Psoas muscle (tissue), 8 donors: ENCODE results near the gene SH3RF3. TPM values are rescaled to one million over a fixed set of nuclear protein-coding genes. Genes with fewer than 3 reads are reported as not detected.
A peak's percentile ranks its signal among the peaks of the same experiment; 100 is the strongest.

Experiments
- ATAC-seq, 4 donors: fragments of 200-7000 bp; cut with Tn5 transposase; one replicate each; pipeline ENCODE4 v1.9.1; 2020; ENCODE audit warnings: moderate library complexity in 3 of 4, mild to moderate bottlenecking in 2 of 4
- DNase-seq, 2 donors: peaks; one replicate each; pipeline ENCODE4 v3.0.0-alpha.2; 2020
- H3K27ac ChIP-seq: fragments of 200-600 bp; one replicate; pipeline ENCODE4 v1.8.0; 2022
- H3K27me3 ChIP-seq, 3 donors: fragments of 200-600 bp in 1 of 3; one replicate each; pipeline versions ENCODE4 v1.6.1 to v1.8.0; 2013 to 2022; ENCODE audit warnings: low read length in 2 of 3, mild to moderate bottlenecking in 2 of 3, moderate library complexity in 1 of 3; ENCODE audit not compliant: insufficient read depth in 3 of 3
- H3K36me3 ChIP-seq, 2 donors: fragments of 200-600 bp in 1 of 2; one replicate each; pipeline versions ENCODE4 v1.6.1 to v1.8.0; 2013 to 2022; ENCODE audit warnings: low read depth in 1 of 2, mild to moderate bottlenecking in 1 of 2, moderate library complexity in 1 of 2; ENCODE audit not compliant: insufficient read depth in 1 of 2
- H3K4me1 ChIP-seq: fragments of 200-600 bp; one replicate; pipeline ENCODE4 v1.8.0; 2022
- H3K4me3 ChIP-seq: fragments of 200-600 bp; one replicate; pipeline ENCODE4 v1.8.0; 2022; ENCODE audit warnings: mild to moderate bottlenecking
- H3K9me3 ChIP-seq: fragments of 200-600 bp; one replicate; pipeline ENCODE4 v1.8.0; 2022
- CTCF ChIP-seq: fragments of 200-600 bp; IDR thresholded peaks from one replicate; pipeline ENCODE4 v1.8.0; 2022; ENCODE audit warnings: antibody characterized with exemption
- WGBS, 3 donors: extraction: QIAGEN DNeasy Blood & Tissue Kit; methylation state at CpG; one replicate each; pipeline versions ENCODE4 v1.1.6 to v1.1.7; 2013; 5-methylcytosine and 5-hydroxymethylcytosine counted together
- intact Hi-C, 2 donors: fragments of 100-400 bp; cut with DNase I; formaldehyde crosslinking; loops; one replicate each; pipeline versions ENCODE4 v1.11.0 to v1.14.2; 2022
- polyA plus RNA-seq, 3 donors: library from polyadenylated mRNA; stranded (reverse); fragments of 200-250 nt; gene quantifications; one replicate each; pipeline ENCODE4 v1.2.3, GENCODE V29; 2013
- total RNA-seq, 4 donors: library from RNA; stranded (reverse); fragmentation: NEBNext Ultra II Directional in 2 of 4; extraction: Animal tissue kit (Norgen Biotek cat#: 25700) in 2 of 4; gene quantifications; one replicate each; pipeline versions ENCODE4 v1.2.1 to v1.2.4, GENCODE V29; 2021 to 2023
- donor health status: healthy with polysubstance abuse.
- donor health status: DM: no; HTN: no; CAD: no; lungs with moderate emphysema.
- donor health status: Bipolar disorder and iron deficiency.
- donor health status: healthy.
- donor health status: DM: yes; HTN: yes; CAD: no.
- donor health status: DM: no; HTN: no; CAD: no.
- donor health status: DM: no; HTN: no; CAD: no.
- donor health status: DM: yes; HTN: yes; CAD: no.

The SH3RF3 gene
- total and polyA plus RNA-seq, 7 donors, result 4.6 to 27.0 (median 9.0) TPM

DNA sequence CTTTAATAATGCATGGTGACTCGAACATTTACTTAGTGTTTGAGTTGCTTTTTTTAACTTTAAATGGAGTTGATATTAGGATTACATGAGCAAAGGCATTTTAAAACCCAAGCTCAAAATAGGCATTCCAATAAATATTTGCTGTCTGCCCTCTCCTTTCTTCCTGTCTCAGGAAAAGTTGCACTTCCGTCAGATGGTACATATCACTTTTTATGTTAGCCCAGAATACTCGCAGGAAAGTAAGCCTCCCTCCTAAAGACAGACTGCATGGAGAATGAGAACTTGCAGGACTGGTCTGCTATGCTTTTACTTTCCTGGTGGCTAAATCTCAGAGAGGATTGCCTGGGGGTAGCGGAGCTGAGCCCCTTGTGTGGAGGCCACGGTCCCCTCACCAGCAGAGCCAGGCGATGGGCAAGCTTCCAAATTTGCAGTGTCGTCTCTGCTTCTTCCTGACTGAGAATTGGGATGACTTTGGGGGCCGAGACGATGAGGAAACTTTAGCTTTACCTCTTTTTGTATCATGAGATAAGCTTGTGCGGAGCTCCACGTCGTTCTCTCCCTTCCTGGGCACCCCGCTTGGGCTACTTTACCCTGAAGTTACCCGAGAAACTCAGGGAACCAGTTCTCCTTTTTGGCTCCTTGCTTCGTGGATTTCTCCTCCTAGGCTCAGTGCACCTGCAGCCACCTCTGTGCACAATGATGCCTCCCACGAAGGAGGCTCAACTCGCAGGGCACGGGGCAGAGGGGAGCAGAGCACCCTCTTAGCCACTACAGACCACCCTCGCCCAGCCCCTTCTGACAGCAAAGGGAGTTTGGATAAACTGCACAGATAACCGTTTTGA, 223.3 kb downstream of the SH3RF3 start:
- intact Hi-C loops, result no loop called here
- H3K27me3 ChIP-seq, result no peaks in the 10 kb centered on the region
- no peaks in the 10 kb centered on the region for H3K36me3 ChIP-seq
- 72 to 88% (median 72%) methylated on average over 20 of the region's 20 CpGs for WGBS, 3 donors
- DNase-seq (no peak), ATAC-seq (no peak)
- no peak for TF ChIP-seq CTCF
- peak overlapping the region; percentile 67 for H3K27ac ChIP-seq
- H3K4me1 ChIP-seq, result peaks cover 52% of the 10 kb centered on the region
- H3K9me3 ChIP-seq, result no peaks in the 10 kb centered on the region
- H3K4me3 ChIP-seq, result no peak overlapping the region

GRCh38 chr2:109352898-109353689, 224.1 kb downstream of the SH3RF3 start:
- no peaks in the 10 kb centered on the region for H3K9me3 ChIP-seq
- WGBS, 3 donors, result 77 to 86% (median 77%) methylated on average over 12 to 14 of the region's 14 CpGs
- intact Hi-C loops, result no loop called here
- peak in 3 of 4 donors; percentile 21 to 75 (median 28) for ATAC-seq
- no peaks in the 10 kb centered on the region for H3K27me3 ChIP-seq
- no peak overlapping the region for H3K4me3 ChIP-seq
- no peak overlapping the region for H3K27ac ChIP-seq
- TF ChIP-seq CTCF, result no peak
- no peak for DNase-seq
- H3K36me3 ChIP-seq, result no peaks in the 10 kb centered on the region
- H3K4me1 ChIP-seq, result peaks cover 52% of the 10 kb centered on the region

- Histone ChIP-seq H3K4me1 (peaks cover 45% of the 10 kb centered on the region), H3K27ac (no peak overlapping the region), H3K27me3 (no peaks in the 10 kb centered on the region), H3K9me3 (no peaks in the 10 kb centered on the region), H3K4me3 (no peak overlapping the region), H3K36me3 (no peaks in the 10 kb centered on the region)
- TF ChIP-seq CTCF, result no peak
- ATAC-seq (no peak), DNase-seq (no peak)
- intact Hi-C loops, result no loop called here
- 93 to 95% (median 95%) methylated on average over 22 of the region's 22 CpGs for WGBS, 3 donors
Observed at GRCh38 chr2:109353806-109354745, 225.1 kb downstream of the SH3RF3 start.

- DNase-seq (no peak), ATAC-seq (no peak)
- WGBS, 3 donors, result 73 to 78% (median 76%) methylated on average over 8 of the region's 8 CpGs
- TF ChIP-seq CTCF, result no peak
- Histone ChIP-seq H3K9me3 (no peaks in the 10 kb centered on the region), H3K27me3 (no peaks in the 10 kb centered on the region), H3K4me1 (peaks cover 33% of the 10 kb centered on the region), H3K36me3 (no peaks in the 10 kb centered on the region), H3K4me3 (no peak overlapping the region), H3K27ac (no peak overlapping the region)
- intact Hi-C loops, result no loop called here
Observed at GRCh38 chr2:109355192-109355843, 226.3 kb downstream of the SH3RF3 start.
